Muscle layer of colon (tissue), 2 donors: ENCODE results near the gene FAM13C.

Experiments used
- H3K27ac ChIP-seq: one replicate; pipeline ENCODE4 v1.7.0; 2013; ENCODE audit warnings: low read depth, mild to moderate bottlenecking, low read length, moderate library complexity
- H3K27me3 ChIP-seq, 2 donors: one replicate each; pipeline ENCODE4 v1.7.0; 2013; ENCODE audit warnings: low read length in 2 of 2, mild to moderate bottlenecking in 2 of 2; ENCODE audit not compliant: insufficient read depth in 2 of 2, control insufficient read depth in 1 of 2
- H3K36me3 ChIP-seq: one replicate; pipeline ENCODE4 v1.7.0; 2013; ENCODE audit warnings: mild to moderate bottlenecking, low read length; ENCODE audit not compliant: insufficient read depth
- H3K4me1 ChIP-seq: one replicate; pipeline ENCODE4 v1.7.0; 2013; ENCODE audit warnings: mild to moderate bottlenecking, low read length; ENCODE audit not compliant: insufficient read depth
- H3K4me3 ChIP-seq, 2 donors: one replicate each; pipeline ENCODE4 v1.7.0; 2013; ENCODE audit warnings: low read length in 2 of 2, low read depth in 1 of 2, mild to moderate bottlenecking in 1 of 2, moderate library complexity in 1 of 2
- H3K9ac ChIP-seq: one replicate; pipeline ENCODE4 v1.7.0; 2013; ENCODE audit warnings: low read length
- H3K9me3 ChIP-seq: one replicate; pipeline ENCODE4 v1.7.0; 2013; ENCODE audit warnings: mild to moderate bottlenecking, low read length
- donor health status: abdominal sarcoma.
- donor health status: Adenocarcinoma of cecum.

Gene FAM13C

GRCh38 chr10:59333701-59334100, 28.6 kb downstream of the FAM13C start:
- no peak overlapping the region for H3K4me3 ChIP-seq
- no peaks in the 10 kb centered on the region for H3K36me3 ChIP-seq
- H3K27me3 ChIP-seq: no peaks in the 10 kb centered on the region
- H3K27ac ChIP-seq: no peak overlapping the region
- H3K9me3 ChIP-seq: no peaks in the 10 kb centered on the region
- H3K4me1 ChIP-seq: peaks cover 49% of the 10 kb centered on the region
- H3K9ac ChIP-seq: no peak overlapping the region

GRCh38 chr10:59332581-59332980, 29.8 kb downstream of the FAM13C start:
- Histone ChIP-seq H3K9me3 (no peaks in the 10 kb centered on the region), H3K36me3 (no peaks in the 10 kb centered on the region), H3K4me1 (peaks cover 39% of the 10 kb centered on the region), H3K27ac (no peak overlapping the region), H3K9ac (no peak overlapping the region), H3K27me3 (no peaks in the 10 kb centered on the region), H3K4me3 (no peak overlapping the region)

GRCh38 chr10:59331661-59332060, 30.7 kb downstream of the FAM13C start:
- no peaks in the 10 kb centered on the region for H3K27me3 ChIP-seq
- no peaks in the 10 kb centered on the region for H3K36me3 ChIP-seq
- no peak overlapping the region for H3K27ac ChIP-seq
- H3K4me3 ChIP-seq: no peak overlapping the region
- H3K4me1 ChIP-seq: peaks cover 31% of the 10 kb centered on the region
- H3K9ac ChIP-seq: no peak overlapping the region
- H3K9me3 ChIP-seq: no peaks in the 10 kb centered on the region

DNA sequence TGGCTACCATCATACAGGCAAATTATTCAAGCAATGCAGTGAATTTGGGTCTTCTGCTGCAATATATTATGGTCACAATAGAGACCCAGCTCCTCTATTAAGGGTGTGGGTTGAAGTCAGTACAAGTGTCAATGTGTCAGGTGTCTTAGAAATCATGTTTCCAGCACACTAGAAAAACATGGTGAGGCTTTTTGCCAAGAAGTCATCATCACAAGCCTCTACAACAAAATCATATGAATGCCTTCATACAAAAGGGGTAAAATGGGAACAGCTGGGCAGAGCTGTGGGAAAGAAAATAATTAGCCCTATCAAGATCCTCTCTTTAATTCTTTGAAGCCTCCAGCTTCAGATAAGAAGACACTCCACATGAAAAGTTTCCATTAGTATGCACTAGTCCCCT, 37.2 kb downstream of the FAM13C start:
- H3K27ac ChIP-seq: no peak overlapping the region
- H3K4me1 ChIP-seq: peaks cover 31% of the 10 kb centered on the region

DNA sequence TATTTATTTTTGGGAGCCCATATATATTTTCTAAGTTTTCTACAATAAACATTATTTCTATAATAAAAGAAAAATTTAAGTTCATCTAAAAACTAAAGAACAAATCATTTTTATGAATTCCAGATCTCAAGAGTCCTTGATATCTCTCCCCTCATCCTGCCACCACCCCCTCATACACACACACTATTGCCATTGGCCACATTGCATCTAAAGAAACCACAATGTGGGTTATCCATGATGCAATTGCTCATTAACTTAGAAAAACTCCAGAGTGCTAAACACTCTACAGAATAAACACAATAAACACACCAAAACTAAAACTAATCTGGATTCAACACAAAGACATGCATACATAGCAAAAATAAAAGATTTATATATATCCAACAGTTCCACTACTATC, 37.8 kb downstream of the FAM13C start:
- Histone ChIP-seq H3K9me3 (no peaks in the 10 kb centered on the region), H3K36me3 (no peaks in the 10 kb centered on the region), H3K4me1 (peaks cover 28% of the 10 kb centered on the region), H3K9ac (no peak overlapping the region), H3K27me3 (no peaks in the 10 kb centered on the region), H3K4me3 (no peak overlapping the region), H3K27ac (no peak overlapping the region)

More for the DNA sequence above, 37.2 kb downstream of the FAM13C start:
- Histone ChIP-seq H3K9ac (no peak overlapping the region), H3K9me3 (no peaks in the 10 kb centered on the region), H3K27me3 (no peaks in the 10 kb centered on the region), H3K36me3 (no peaks in the 10 kb centered on the region), H3K4me3 (no peak overlapping the region)

- Histone ChIP-seq H3K36me3 (no peaks in the 10 kb centered on the region), H3K4me1 (peaks cover 24% of the 10 kb centered on the region), H3K9me3 (no peaks in the 10 kb centered on the region), H3K27ac (peak overlapping the region; percentile 73), H3K27me3 (no peaks in the 10 kb centered on the region), H3K9ac (no peak overlapping the region), H3K4me3 (no peak overlapping the region)
Observed at GRCh38 chr10:59323831-59324401, 38.4 kb downstream of the FAM13C start.

DNA sequence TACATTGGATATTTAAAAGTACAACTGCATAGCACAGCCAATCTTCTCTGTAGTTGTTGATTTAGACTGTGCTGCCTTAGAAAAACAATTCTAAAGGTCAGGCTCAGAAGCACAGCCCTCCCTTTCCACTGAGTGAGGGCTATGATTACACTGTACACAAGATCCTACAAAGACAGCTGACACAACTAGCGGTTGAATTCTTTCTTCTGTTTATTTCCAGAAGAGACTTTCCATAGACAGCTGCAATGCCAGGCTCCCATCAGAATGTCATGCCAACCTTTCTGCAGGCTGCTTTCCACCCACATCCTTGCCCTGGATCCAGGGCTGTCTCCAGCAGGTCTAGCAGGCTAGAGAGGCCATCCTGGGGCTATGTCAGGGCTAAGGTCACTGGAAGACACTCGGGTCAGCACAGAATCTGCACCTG, 39.3 kb downstream of the FAM13C start:
- H3K9me3 ChIP-seq: no peaks in the 10 kb centered on the region
- H3K27ac ChIP-seq: peak overlapping the region; percentile 73
- H3K9ac ChIP-seq: no peak overlapping the region
- no peaks in the 10 kb centered on the region for H3K36me3 ChIP-seq
- H3K27me3 ChIP-seq: no peaks in the 10 kb centered on the region
- peaks cover 28% of the 10 kb centered on the region for H3K4me1 ChIP-seq
- H3K4me3 ChIP-seq: no peak overlapping the region

DNA sequence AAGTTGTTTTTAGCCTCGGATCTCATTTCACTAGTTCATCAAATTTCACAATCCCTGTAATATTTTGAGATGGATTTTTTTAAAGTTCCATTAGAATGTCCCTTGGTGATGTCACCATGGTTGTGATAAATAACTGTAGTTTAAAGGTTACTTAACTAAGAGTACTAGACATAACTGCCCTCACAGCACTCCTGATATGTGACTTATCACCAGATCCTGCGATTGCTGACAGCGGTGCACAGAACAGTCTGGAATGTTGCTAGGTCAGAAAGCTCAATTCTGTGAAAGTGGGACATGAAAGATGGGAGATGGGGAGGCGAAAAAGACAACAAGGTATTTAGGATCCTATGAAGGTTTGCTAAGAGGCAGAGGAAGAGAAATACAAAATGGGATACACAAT, 40.2 kb downstream of the FAM13C start:
- Histone ChIP-seq H3K9me3 (no peaks in the 10 kb centered on the region), H3K36me3 (no peaks in the 10 kb centered on the region), H3K9ac (no peak overlapping the region), H3K4me3 (no peak overlapping the region), H3K27ac (no peak overlapping the region), H3K4me1 (peaks cover 28% of the 10 kb centered on the region), H3K27me3 (no peaks in the 10 kb centered on the region)

DNA sequence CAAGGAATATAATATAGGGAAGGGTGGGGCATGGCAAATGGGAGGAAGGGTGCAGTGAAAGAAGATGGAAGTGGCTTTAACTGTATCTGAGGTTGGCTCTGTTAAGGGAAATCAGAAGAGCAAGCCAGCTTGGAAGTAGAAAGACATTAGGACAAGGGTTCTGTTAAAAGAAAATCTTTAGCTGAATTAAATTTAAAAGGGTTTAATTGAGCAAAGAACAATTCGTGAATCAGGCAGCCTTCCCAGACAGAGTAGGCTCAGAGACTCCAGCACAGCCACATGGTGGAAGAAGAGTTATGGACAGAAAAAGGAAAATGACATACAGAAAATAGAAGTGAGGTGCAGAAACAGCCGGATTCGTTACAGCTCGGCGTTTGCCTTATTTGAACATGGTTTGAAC, 42.0 kb downstream of the FAM13C start:
- no peak overlapping the region for H3K9ac ChIP-seq

GRCh38 chr10:59319854-59320253, 42.5 kb downstream of the FAM13C start:
- H3K9ac ChIP-seq: no peak overlapping the region
- H3K27me3 ChIP-seq: no peaks in the 10 kb centered on the region
- no peak overlapping the region for H3K4me3 ChIP-seq
- no peaks in the 10 kb centered on the region for H3K36me3 ChIP-seq
- H3K4me1 ChIP-seq: peaks cover 38% of the 10 kb centered on the region
- H3K27ac ChIP-seq: no peak overlapping the region
- H3K9me3 ChIP-seq: no peaks in the 10 kb centered on the region

More for the DNA sequence above, 42.0 kb downstream of the FAM13C start:
- Histone ChIP-seq H3K27me3 (no peaks in the 10 kb centered on the region), H3K4me3 (no peak overlapping the region), H3K9me3 (no peaks in the 10 kb centered on the region), H3K36me3 (no peaks in the 10 kb centered on the region), H3K27ac (no peak overlapping the region), H3K4me1 (peaks cover 34% of the 10 kb centered on the region)

- Histone ChIP-seq H3K27me3 (no peaks in the 10 kb centered on the region), H3K27ac (no peak overlapping the region), H3K36me3 (no peaks in the 10 kb centered on the region), H3K4me1 (peaks cover 24% of the 10 kb centered on the region), H3K4me3 (no peak overlapping the region), H3K9me3 (no peaks in the 10 kb centered on the region), H3K9ac (no peak overlapping the region)
Observed at GRCh38 chr10:59317066-59317465, 45.3 kb downstream of the FAM13C start.

DNA sequence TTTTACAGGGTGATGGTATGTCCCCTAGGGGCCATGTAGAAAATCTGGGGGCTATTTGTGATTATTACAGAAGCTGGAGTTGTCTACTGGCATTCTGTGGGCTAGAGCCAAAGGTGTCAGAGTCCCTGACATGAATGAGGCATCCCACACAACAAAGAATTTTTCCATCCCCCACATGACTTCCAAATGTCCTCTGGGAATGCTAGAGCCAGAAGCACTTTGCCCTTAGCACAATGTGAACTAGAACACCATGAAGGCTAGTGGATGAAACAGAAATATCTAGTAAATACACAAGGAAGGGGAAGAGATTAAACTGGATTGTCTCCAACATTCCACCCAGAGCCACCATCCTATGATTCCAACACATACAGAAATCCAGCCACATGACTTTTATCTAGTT, 46.9 kb downstream of the FAM13C start:
- Histone ChIP-seq H3K4me1 (peaks cover 32% of the 10 kb centered on the region), H3K9me3 (no peaks in the 10 kb centered on the region), H3K27me3 (no peaks in the 10 kb centered on the region), H3K9ac (no peak overlapping the region), H3K4me3 (no peak overlapping the region), H3K36me3 (no peaks in the 10 kb centered on the region), H3K27ac (no peak overlapping the region)
